Keratinocyte (primary cell): ENCODE data around the gene PTDSS2.

ENCODE experiments used
- EZH2 ChIP-seq: IDR thresholded peaks from one replicate; pipeline ENCODE4 v1.6.1; 2012; ENCODE audit warnings: inconsistent platforms, mild to moderate bottlenecking, low read length, moderate library complexity
- TF ChIP-seq, protein P1 (sequence below), 3 experiments: IDR thresholded peaks in 1 of 3; conservative IDR thresholded peaks in 1 of 3; optimal IDR thresholded peaks in 1 of 3; 2 replicates in 2 of 3; 3 replicates in 1 of 3; pipeline versions ENCODE3 to v1.5.1; 2011; ENCODE audit warnings: low read length in 3 of 3, mild to moderate bottlenecking in 3 of 3, moderate library complexity in 2 of 3, control low read depth in 1 of 3, inconsistent platforms in 1 of 3; ENCODE audit not compliant: insufficient read depth in 2 of 3; ENCODE audit errors: extremely low read depth in 1 of 3

DNA sequence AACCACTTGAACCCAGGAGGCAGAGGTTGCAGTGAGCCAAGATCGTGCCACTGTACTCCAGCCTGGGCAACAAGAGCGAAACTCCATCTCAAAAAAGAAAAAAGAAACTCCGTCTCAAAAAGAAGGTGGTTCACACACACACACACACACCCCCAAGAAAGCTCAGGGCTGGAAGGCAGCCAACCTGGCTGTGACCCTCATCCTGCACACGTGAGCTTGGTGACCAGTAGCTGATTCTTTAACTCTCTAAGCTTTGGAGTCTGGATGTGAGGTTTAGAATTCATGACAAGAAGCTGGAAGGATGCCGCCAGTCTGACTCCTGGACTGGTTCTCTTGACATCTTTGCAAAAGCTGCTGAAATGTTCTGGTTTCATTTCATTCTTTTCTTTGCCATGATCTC, 58.9 kb downstream of the PTDSS2 start:
- TF ChIP-seq, protein P1, sequence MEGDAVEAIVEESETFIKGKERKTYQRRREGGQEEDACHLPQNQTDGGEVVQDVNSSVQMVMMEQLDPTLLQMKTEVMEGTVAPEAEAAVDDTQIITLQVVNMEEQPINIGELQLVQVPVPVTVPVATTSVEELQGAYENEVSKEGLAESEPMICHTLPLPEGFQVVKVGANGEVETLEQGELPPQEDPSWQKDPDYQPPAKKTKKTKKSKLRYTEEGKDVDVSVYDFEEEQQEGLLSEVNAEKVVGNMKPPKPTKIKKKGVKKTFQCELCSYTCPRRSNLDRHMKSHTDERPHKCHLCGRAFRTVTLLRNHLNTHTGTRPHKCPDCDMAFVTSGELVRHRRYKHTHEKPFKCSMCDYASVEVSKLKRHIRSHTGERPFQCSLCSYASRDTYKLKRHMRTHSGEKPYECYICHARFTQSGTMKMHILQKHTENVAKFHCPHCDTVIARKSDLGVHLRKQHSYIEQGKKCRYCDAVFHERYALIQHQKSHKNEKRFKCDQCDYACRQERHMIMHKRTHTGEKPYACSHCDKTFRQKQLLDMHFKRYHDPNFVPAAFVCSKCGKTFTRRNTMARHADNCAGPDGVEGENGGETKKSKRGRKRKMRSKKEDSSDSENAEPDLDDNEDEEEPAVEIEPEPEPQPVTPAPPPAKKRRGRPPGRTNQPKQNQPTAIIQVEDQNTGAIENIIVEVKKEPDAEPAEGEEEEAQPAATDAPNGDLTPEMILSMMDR (optimal IDR thresholded peaks at IDR 0.05 in 1 of 3, IDR thresholded peaks at IDR 0.05 in 1 of 3, conservative IDR thresholded peaks at IDR 0.05 in 1 of 3; ENCODE audit: extremely low read depth in 1 of 3, insufficient read depth in 2 of 3, low read length in 3 of 3), result no peak
- no peak for TF ChIP-seq EZH2
